HepG2 (cell line): ENCODE data around the gene S100A16. TPM values are rescaled to one million over a fixed set of nuclear protein-coding genes. Genes with fewer than 3 reads are reported as not detected.

Experiments used
- ATAC-seq: fragments of 200-7000 bp; cut with Tn5 transposase; 3 replicates; pipeline ENCODE4 v1.9.1; 2020; ENCODE audit warnings: mild to moderate bottlenecking, moderate library complexity
- BruUV-seq: library from RNA; stranded (reverse); fragments of 400-500 nt; replicated peaks from 2 replicates; lab custom pipeline; 2021; lab: Mats Ljungman, UMichigan
- CTCF ChIA-PET: fragments of 300-600 bp; formaldehyde crosslinking; extraction: SDS; loops from one replicate; lab custom pipeline; 2021; ENCODE audit warnings: low total read pairs, inconsistent platforms, low intra/inter-chr PET ratio; lab: Yijun Ruan, JAX
- POLR2A ChIA-PET: fragments of 350-600 bp; sonication (Branson Sonifier 250); formaldehyde crosslinking; loops from one replicate; lab custom pipeline; 2020; ENCODE audit warnings: antibody characterized with exemption, inconsistent platforms; lab: Yijun Ruan, JAX
- DNase-seq: peaks from one replicate; pipeline ENCODE4 v3.0.0-alpha.2; 2015; ENCODE audit warnings: low spot score
- FAIRE-seq: peaks from 3 replicates; lab custom pipeline; 2011; peaks lifted over from hg19 to GRCh38; lab: Jason Lieb, UNC
- H2AFZ ChIP-seq: one replicate; pipeline ENCODE4 v1.6.1; 2011; ENCODE audit warnings: low read length, inconsistent platforms
- H3K27ac ChIP-seq: fragments of 300-600 bp; 3 replicates; pipeline ENCODE4 v1.8.0; 2011; ENCODE audit warnings: mixed run types, mild to moderate bottlenecking, mixed read lengths, low read length, inconsistent platforms; ENCODE audit not compliant: insufficient read depth; ENCODE audit errors: extremely low read length
- H3K27me3 ChIP-seq, 2 experiments: fragments of 200-600 bp in 1 of 2; 2 replicates in 1 of 2; 3 replicates in 1 of 2; pipeline versions ENCODE4 v1.6.0 to v1.8.0; 2011; ENCODE audit warnings: low read length in 2 of 2, mild to moderate bottlenecking in 2 of 2, moderate library complexity in 2 of 2, inconsistent platforms in 1 of 2; ENCODE audit not compliant: insufficient read depth in 2 of 2, control insufficient read depth in 1 of 2
- H3K36me3 ChIP-seq, 2 experiments: fragments of 200-600 bp in 1 of 2; replicated peaks in 1 of 2; 2 replicates in 1 of 2; 3 replicates in 1 of 2; pipeline versions ENCODE4 v1.5.1 to v1.8.0; 2011; ENCODE audit warnings: low read length in 2 of 2, inconsistent platforms in 1 of 2; ENCODE audit not compliant: insufficient read depth in 2 of 2, control insufficient read depth in 1 of 2
- H3K4me1 ChIP-seq: 2 replicates; pipeline ENCODE4 v1.5.1; 2012; ENCODE audit warnings: low read length, inconsistent platforms; ENCODE audit not compliant: insufficient read depth
- H3K4me2 ChIP-seq: 2 replicates; pipeline ENCODE4 v1.6.0; 2011; ENCODE audit warnings: low read depth, low read length, inconsistent platforms
- H3K4me3 ChIP-seq, 3 experiments: fragments of 200-600 bp in 1 of 3; sonication (generic), shearing (Covaris generic) in 1 of 3; replicated peaks in 1 of 3; 2 replicates each; pipeline ENCODE4 v1.5.1; 2011 to 2016; ENCODE audit warnings: low read length in 3 of 3, inconsistent platforms in 2 of 3, low read depth in 2 of 3, mild to moderate bottlenecking in 2 of 3, control low read depth in 1 of 3, mixed read lengths in 1 of 3; ENCODE audit not compliant: insufficient read depth in 1 of 3
- H3K79me2 ChIP-seq: one replicate; pipeline ENCODE4 v1.6.1; 2011; ENCODE audit warnings: low read length, inconsistent platforms; ENCODE audit not compliant: insufficient read depth
- H3K9ac ChIP-seq: 2 replicates; pipeline ENCODE4 v1.6.0; 2011; ENCODE audit warnings: mild to moderate bottlenecking, low read depth, low read length, inconsistent platforms; ENCODE audit not compliant: insufficient read depth
- H3K9me3 ChIP-seq: 2 replicates; pipeline ENCODE4 v1.5.1; 2012; ENCODE audit warnings: mild to moderate bottlenecking, low read length
- H4K20me1 ChIP-seq: 2 replicates; pipeline ENCODE4 v1.6.0; 2011; ENCODE audit warnings: inconsistent platforms, mild to moderate bottlenecking, low read length, moderate library complexity; ENCODE audit not compliant: insufficient read depth
- ADNP ChIP-seq: sonication (generic); formaldehyde crosslinking; IDR thresholded peaks from 2 replicates; pipeline ENCODE4 v1.4.0; 2020; ENCODE audit warnings: missing genetic modification reagents
- CEBPB ChIP-seq: IDR thresholded peaks from 2 replicates; pipeline ENCODE4 v1.6.1; 2011; ENCODE audit warnings: low read depth, low read length, improper control_type of control experiment, borderline replicate concordance
- EED ChIP-seq: sonication (generic); formaldehyde crosslinking; IDR thresholded peaks from 2 replicates; pipeline ENCODE4 v1.5.0; 2020; ENCODE audit warnings: mild to moderate bottlenecking, missing genetic modification reagents
- ELF3 ChIP-seq: IDR thresholded peaks from 2 replicates; pipeline ENCODE4 v1.6.1; 2016; ENCODE audit warnings: missing genetic modification reagents, missing compliant biosample characterization
- FUBP1 ChIP-seq: sonication (generic); formaldehyde crosslinking; IDR thresholded peaks from 2 replicates; pipeline ENCODE4 v1.5.1; 2020; ENCODE audit warnings: missing genetic modification reagents, mild to moderate bottlenecking, borderline replicate concordance
- GFI1 ChIP-seq: sonication (generic); formaldehyde crosslinking; IDR thresholded peaks from 2 replicates; pipeline ENCODE4 v1.5.0; 2020; ENCODE audit warnings: missing genetic modification reagents, mild to moderate bottlenecking, borderline replicate concordance
- PAXIP1 ChIP-seq: sonication (generic); formaldehyde crosslinking; conservative IDR thresholded peaks from 2 replicates; pipeline ENCODE4 v1.4.0; 2020; ENCODE audit warnings: mild to moderate bottlenecking, missing genetic modification reagents, moderate library complexity
- RBM22 ChIP-seq: fragments of 200-400 bp; formaldehyde crosslinking; optimal IDR thresholded peaks from 2 replicates; pipeline ENCODE3; 2017; ENCODE audit warnings: mild to moderate bottlenecking, low read length, moderate library complexity
- ZBTB26 ChIP-seq: IDR thresholded peaks from 2 replicates; pipeline ENCODE4 v1.6.1; 2016; ENCODE audit warnings: missing compliant biosample characterization, missing genetic modification reagents, borderline replicate concordance
- WGBS: methylation state at CpG from one replicate; pipeline ENCODE4 v1.1.6; 2017; ENCODE audit warnings: low lambda C conversion rate; 5-methylcytosine and 5-hydroxymethylcytosine counted together
- in situ Hi-C: cut with HindIII; loops from 2 replicates; pipeline ENCODE4 v1.10.0; 2017; ENCODE audit warnings: low pct_unique_long_range_greater_than_20kb; ENCODE audit not compliant: extremely low pct_ligation_motif_present
- intact Hi-C: fragments of 100-400 bp; cut with micrococcal nuclease; formaldehyde crosslinking; loops from one replicate; pipeline ENCODE4 v1.10.0; 2022; ENCODE audit not compliant: unreplicated experiment
- polyA plus RNA-seq, 8 experiments: library from polyadenylated mRNA; depleted of rRNA in 3 of 8; stranded (reverse) in 7 of 8; unstranded in 1 of 8; fragments of >200 nt; fragmentation: Illumina TruSeq in 4 of 8; extraction: Trizol in 4 of 8; gene quantifications; 2 replicates each; pipeline versions ENCODE4 v1.2.1 to v1.2.3, GENCODE V29; 2011 to 2016; ENCODE audit warnings: low read depth in 4 of 8, missing spikeins in 1 of 8, mixed read lengths in 1 of 8; ENCODE audit not compliant: insufficient read depth in 1 of 8
- total RNA-seq, 5 experiments: library from RNA; depleted of rRNA; stranded (reverse); fragments of >200 nt; fragmentation: Illumina TruSeq; extraction: Trizol; gene quantifications; 2 replicates each; pipeline ENCODE4 v1.2.3, GENCODE V29; 2016; ENCODE audit warnings: low read depth in 1 of 5

S100A16 gene
- total and polyA plus RNA-seq, 2 of the 13 experiments (the other 11 are each of a cell fraction or from before 2014, with no cell fraction given), result 46.0 to 195 TPM

- in situ Hi-C loops (no loop called here), intact Hi-C loops (no loop called here)
- 63% methylated on average over 3 of the region's 3 CpGs for WGBS
- Histone ChIP-seq H3K9me3 (no peaks in the 10 kb centered on the region), H3K27ac (no peak overlapping the region), H3K79me2 (no peaks in the 10 kb centered on the region), H3K4me3 (no peak overlapping the region), H3K4me2 (no peak overlapping the region), H3K9ac (no peak overlapping the region), H3K27me3 (no peaks in the 10 kb centered on the region), H3K36me3 (no peaks in the 10 kb centered on the region), H3K4me1 (peaks cover 32% of the 10 kb centered on the region), H2AFZ (no peak overlapping the region), H4K20me1 (no peaks in the 10 kb centered on the region)
- POLR2A ChIA-PET, result interaction anchor here (0.7 to 1.2 kb wide), 4 partner anchors 19 to 75 kb away, joined by 3 to 5 read pairs (median 3); partner anchors contain the start of genes CHTOP, INTS3 and S100A13
- ATAC-seq (no peak), DNase-seq (no peak), FAIRE-seq (no peak)
- no peak for TF ChIP-seq FUBP1 (CRISPR knock-in tag)
- no peak for TF ChIP-seq RBM22
- no peak for TF ChIP-seq ADNP (CRISPR knock-in tag)
- no peak for TF ChIP-seq GFI1 (CRISPR knock-in tag)
- TF ChIP-seq ELF3 (CRISPR knock-in tag), result no peak
- no peak for TF ChIP-seq PAXIP1 (CRISPR knock-in tag)
- 0 out of 2 replicates have a peak, but pooled peaks have one; percentile 20 for TF ChIP-seq ZBTB26 (CRISPR knock-in tag)
- peak; percentile 26; the same call in 1 of the 2 replicates for TF ChIP-seq CEBPB
- no peak for TF ChIP-seq EED (CRISPR knock-in tag)
- BruUV-seq, result no TSS peak
- CTCF ChIA-PET, result no interaction called here
Measured at GRCh38 chr1:153652805-153653500, 40.0 kb upstream of the S100A16 start.
